Caco-2 (cell line): ENCODE results near the gene BCOR. TPM values are rescaled to one million over a fixed set of nuclear protein-coding genes. Genes with fewer than 3 reads are reported as not detected.

Experiments used
- BruUV-seq: library from RNA; stranded (reverse); fragments of 400-500 nt; replicated peaks from 2 replicates; lab custom pipeline; 2021; lab: Mats Ljungman, UMichigan
- CTCF ChIA-PET: fragments of 300-600 bp; sonication (Branson Sonifier 250); formaldehyde crosslinking; loops from one replicate; lab custom pipeline; 2022; ENCODE audit warnings: antibody characterized with exemption; lab: Charles Lee
- POLR2A ChIA-PET: fragments of 300-600 bp; sonication (Branson Sonifier 250); formaldehyde crosslinking; loops from one replicate; lab custom pipeline; 2022; ENCODE audit warnings: antibody characterized with exemption; lab: Charles Lee
- DNase-seq, 2 experiments: peaks; one replicate each; pipeline versions ENCODE4 v3.0.0 to v3.0.0-alpha.2; 2020 to 2022
- H3K27me3 ChIP-seq: replicated peaks from 2 replicates; pipeline ENCODE4 v1.6.0; 2011; ENCODE audit warnings: low read length; ENCODE audit not compliant: control insufficient read depth, insufficient read depth
- H3K36me3 ChIP-seq: 2 replicates; pipeline ENCODE4 v1.5.1; 2011; ENCODE audit warnings: low read length; ENCODE audit not compliant: control insufficient read depth, insufficient read depth
- H3K4me1 ChIP-seq: fragments of 250-450 bp; sonication (Bioruptor Pico); 2 replicates; pipeline ENCODE4 v1.5.1; 2020; ENCODE audit warnings: mild to moderate bottlenecking
- H3K4me3 ChIP-seq: 2 replicates; pipeline ENCODE4 v1.5.1; 2011; ENCODE audit warnings: low read depth, mild to moderate bottlenecking, control low read depth, low read length
- H3K9me3 ChIP-seq: fragments of 250-450 bp; sonication (Bioruptor Pico); 2 replicates; pipeline ENCODE4 v1.5.1; 2020; ENCODE audit warnings: mild to moderate bottlenecking, moderate library complexity
- H3K27ac Mint-ChIP-seq: one replicate; pipeline ENCODE4 v1.8.0; 2022; ENCODE audit warnings: mixed read lengths; ENCODE audit not compliant: unreplicated experiment
- H3K27me3 Mint-ChIP-seq: one replicate; pipeline ENCODE4 v1.8.0; 2022; ENCODE audit warnings: mixed read lengths; ENCODE audit not compliant: insufficient read depth, unreplicated experiment
- H3K36me3 Mint-ChIP-seq: one replicate; pipeline ENCODE4 v1.8.0; 2022; ENCODE audit warnings: mild to moderate bottlenecking, mixed read lengths; ENCODE audit not compliant: insufficient read depth, unreplicated experiment
- H3K4me1 Mint-ChIP-seq: one replicate; pipeline ENCODE4 v1.8.0; 2022; ENCODE audit warnings: low read depth, mixed read lengths; ENCODE audit not compliant: unreplicated experiment
- H3K4me3 Mint-ChIP-seq: one replicate; pipeline ENCODE4 v1.8.0; 2022; ENCODE audit warnings: mild to moderate bottlenecking, moderate library complexity, mixed read lengths; ENCODE audit not compliant: unreplicated experiment
- H3K9me3 Mint-ChIP-seq: one replicate; pipeline ENCODE4 v1.8.0; 2022; ENCODE audit warnings: mixed read lengths; ENCODE audit not compliant: unreplicated experiment
- CTCF ChIP-seq, 2 experiments: fragments of 200-600 bp in 1 of 2; IDR thresholded peaks; 1 replicate in 1 of 2; 2 replicates in 1 of 2; pipeline versions ENCODE4 v1.5.1 to v1.8.0; 2011 to 2022; ENCODE audit warnings: antibody characterized with exemption in 1 of 2, control low read depth in 1 of 2, inconsistent platforms in 1 of 2, low read depth in 1 of 2, low read length in 1 of 2, mild to moderate bottlenecking in 1 of 2, moderate library complexity in 1 of 2; ENCODE audit not compliant: insufficient read depth in 1 of 2, severe bottlenecking in 1 of 2, unreplicated experiment in 1 of 2
- intact Hi-C: fragments of 100-400 bp; cut with micrococcal nuclease; formaldehyde crosslinking; loops from one replicate; pipeline ENCODE4 v1.10.0; 2022; ENCODE audit not compliant: unreplicated experiment
- total RNA-seq: library from RNA; stranded (reverse); gene quantifications from 2 replicates; pipeline ENCODE4 v1.2.3, GENCODE V29; 2022

Gene BCOR
- total RNA-seq, 1 experiment from 2014 or later: 16.2 TPM

- H3K36me3 Mint-ChIP-seq: peaks cover 27% of the 10 kb centered on the region
- no peak for DNase-seq
- Histone ChIP-seq H3K36me3 (no peaks in the 10 kb centered on the region; the same call in 1 of the 2 replicates), H3K9me3 (no peaks in the 10 kb centered on the region), H3K4me3 (no peak overlapping the region), H3K4me1 (no peaks in the 10 kb centered on the region), H3K27me3 (no peaks in the 10 kb centered on the region)
- no peak overlapping the region for H3K4me3 Mint-ChIP-seq
- no peaks in the 10 kb centered on the region for H3K9me3 Mint-ChIP-seq
- CTCF ChIA-PET: no interaction called here
- no TSS peak for BruUV-seq
- POLR2A ChIA-PET: no interaction called here
- H3K27me3 Mint-ChIP-seq: no peaks in the 10 kb centered on the region
- no peaks in the 10 kb centered on the region for H3K4me1 Mint-ChIP-seq
- no peak for TF ChIP-seq CTCF (IDR thresholded peaks at IDR 0.05; ENCODE audit: insufficient read depth in 1 of 2, low read depth in 1 of 2, low read length in 1 of 2, severe bottlenecking in 1 of 2, unreplicated experiment in 1 of 2)
- intact Hi-C loops: no loop called here
- H3K27ac Mint-ChIP-seq: no peak overlapping the region
These were observed 33.6 kb downstream of the BCOR start for GRCh38 chrX:40064055-40064597.

GRCh38 chrX:40063555-40063954, 34.2 kb downstream of the BCOR start:
- H3K36me3 ChIP-seq: no peaks in the 10 kb centered on the region; the same call in 1 of the 2 replicates
- H3K27me3 ChIP-seq: no peaks in the 10 kb centered on the region
- ChIA-PET POLR2A (no interaction called here), CTCF (interaction anchor here (0.7 kb wide), 1 partner anchor 17 kb away, joined by 3 read pairs; no protein-coding TSS in a partner anchor)
- no peak for DNase-seq
- Mint-ChIP-seq H3K27ac (no peak overlapping the region), H3K27me3 (no peaks in the 10 kb centered on the region), H3K9me3 (no peaks in the 10 kb centered on the region), H3K4me3 (no peak overlapping the region), H3K36me3 (peaks cover 27% of the 10 kb centered on the region), H3K4me1 (no peaks in the 10 kb centered on the region)
- BruUV-seq: no TSS peak
- no peak overlapping the region for H3K4me3 ChIP-seq
- no peaks in the 10 kb centered on the region for H3K9me3 ChIP-seq
- no peaks in the 10 kb centered on the region for H3K4me1 ChIP-seq
- no peak for TF ChIP-seq CTCF (IDR thresholded peaks at IDR 0.05; ENCODE audit: insufficient read depth in 1 of 2, low read depth in 1 of 2, low read length in 1 of 2, severe bottlenecking in 1 of 2, unreplicated experiment in 1 of 2)
- intact Hi-C loops: no loop called here

GRCh38 chrX:40062525-40063155, 35.1 kb downstream of the BCOR start:
- Mint-ChIP-seq H3K4me3 (no peak overlapping the region), H3K4me1 (no peaks in the 10 kb centered on the region), H3K27ac (no peak overlapping the region), H3K27me3 (no peaks in the 10 kb centered on the region), H3K36me3 (peaks cover 21% of the 10 kb centered on the region), H3K9me3 (no peaks in the 10 kb centered on the region)
- no peaks in the 10 kb centered on the region for H3K27me3 ChIP-seq
- no peaks in the 10 kb centered on the region; the same call in 1 of the 2 replicates for H3K36me3 ChIP-seq
- H3K4me1 ChIP-seq: no peaks in the 10 kb centered on the region
- intact Hi-C loops: no loop called here
- POLR2A ChIA-PET: no interaction called here
- no TSS peak for BruUV-seq
- no peaks in the 10 kb centered on the region for H3K9me3 ChIP-seq
- no peak overlapping the region for H3K4me3 ChIP-seq
- DNase-seq: no peak
- no peak for TF ChIP-seq CTCF (IDR thresholded peaks at IDR 0.05; ENCODE audit: insufficient read depth in 1 of 2, low read depth in 1 of 2, low read length in 1 of 2, severe bottlenecking in 1 of 2, unreplicated experiment in 1 of 2)
- CTCF ChIA-PET: no interaction called here
